ENCODE measurements around the gene ADAMTS12.

- TF ChIP-seq CTCF (conservative IDR thresholded peaks at IDR 0.05; ENCODE audit: low read depth, low read length) (no peak), EZH2 (IDR thresholded peaks at IDR 0.05; ENCODE audit: low read length, unreplicated experiment) (no peak)
These were observed 4.5 kb downstream of the ADAMTS12 start for GRCh38 chr5:33887268-33887667.
